Progenitor cell of endocrine pancreas (in vitro differentiated cells): ENCODE data around the gene SVOPL. TPM values are rescaled to one million over a fixed set of nuclear protein-coding genes. Genes with fewer than 3 reads are reported as not detected.

ENCODE experiments used
- DNase-seq: peaks from one replicate; pipeline ENCODE4 v3.0.0; 2021; ENCODE audit warnings: low spot score; ENCODE audit not compliant: unreplicated experiment
- H3K27ac Mint-ChIP-seq: 2 replicates; pipeline ENCODE4 v1.8.0; 2021; ENCODE audit warnings: mild to moderate bottlenecking, moderate library complexity, mixed read lengths
- H3K27me3 Mint-ChIP-seq: 2 replicates; pipeline ENCODE4 v1.8.0; 2021; ENCODE audit warnings: mixed read lengths
- H3K36me3 Mint-ChIP-seq: 2 replicates; pipeline ENCODE4 v1.8.0; 2022; ENCODE audit warnings: mixed read lengths; ENCODE audit not compliant: insufficient read depth
- H3K4me1 Mint-ChIP-seq: 2 replicates; pipeline ENCODE4 v1.8.0; 2021; ENCODE audit warnings: low read depth, mixed read lengths
- H3K4me3 Mint-ChIP-seq: 2 replicates; pipeline ENCODE4 v1.8.0; 2021; ENCODE audit warnings: low read depth, mild to moderate bottlenecking, moderate library complexity, mixed read lengths
- H3K9me3 Mint-ChIP-seq: 2 replicates; pipeline ENCODE4 v1.8.0; 2021; ENCODE audit warnings: low read depth, mixed read lengths
- total RNA-seq: library from RNA; stranded (reverse); gene quantifications from 2 replicates; pipeline ENCODE4 v1.2.1, GENCODE V29; 2021
- TF ChIP-seq, protein P1 (sequence below): fragments of 200-600 bp; sonication (generic); IDR thresholded peaks from one replicate; pipeline ENCODE4 v1.5.0; 2021; ENCODE audit warnings: antibody characterized with exemption, mild to moderate bottlenecking; ENCODE audit not compliant: unreplicated experiment

Gene SVOPL
- total RNA-seq, 1 donor from 2014 or later = 1.4 TPM

GRCh38 chr7:138575897-138576428 is 125.2 kb downstream of the SVOPL start:
- Mint-ChIP-seq H3K27me3 (no peaks in the 10 kb centered on the region), H3K9me3 (no peaks in the 10 kb centered on the region), H3K4me3 (no peak overlapping the region), H3K27ac (peak overlapping the region; percentile 54), H3K36me3 (peaks cover 55% of the 10 kb centered on the region), H3K4me1 (peaks cover 2% of the 10 kb centered on the region)
- TF ChIP-seq, protein P1, sequence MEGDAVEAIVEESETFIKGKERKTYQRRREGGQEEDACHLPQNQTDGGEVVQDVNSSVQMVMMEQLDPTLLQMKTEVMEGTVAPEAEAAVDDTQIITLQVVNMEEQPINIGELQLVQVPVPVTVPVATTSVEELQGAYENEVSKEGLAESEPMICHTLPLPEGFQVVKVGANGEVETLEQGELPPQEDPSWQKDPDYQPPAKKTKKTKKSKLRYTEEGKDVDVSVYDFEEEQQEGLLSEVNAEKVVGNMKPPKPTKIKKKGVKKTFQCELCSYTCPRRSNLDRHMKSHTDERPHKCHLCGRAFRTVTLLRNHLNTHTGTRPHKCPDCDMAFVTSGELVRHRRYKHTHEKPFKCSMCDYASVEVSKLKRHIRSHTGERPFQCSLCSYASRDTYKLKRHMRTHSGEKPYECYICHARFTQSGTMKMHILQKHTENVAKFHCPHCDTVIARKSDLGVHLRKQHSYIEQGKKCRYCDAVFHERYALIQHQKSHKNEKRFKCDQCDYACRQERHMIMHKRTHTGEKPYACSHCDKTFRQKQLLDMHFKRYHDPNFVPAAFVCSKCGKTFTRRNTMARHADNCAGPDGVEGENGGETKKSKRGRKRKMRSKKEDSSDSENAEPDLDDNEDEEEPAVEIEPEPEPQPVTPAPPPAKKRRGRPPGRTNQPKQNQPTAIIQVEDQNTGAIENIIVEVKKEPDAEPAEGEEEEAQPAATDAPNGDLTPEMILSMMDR = no peak
- no peak for DNase-seq

GRCh38 chr7:138573741-138574140 is 127.4 kb downstream of the SVOPL start:
- Mint-ChIP-seq H3K27ac (peak overlapping the region; percentile 59), H3K9me3 (no peaks in the 10 kb centered on the region), H3K36me3 (peaks cover 54% of the 10 kb centered on the region), H3K4me3 (no peak overlapping the region), H3K27me3 (no peaks in the 10 kb centered on the region), H3K4me1 (peaks cover 2% of the 10 kb centered on the region)
- TF ChIP-seq, protein P1 = no peak
- no peak for DNase-seq

GRCh38 chr7:138570715-138571114 is 130.4 kb downstream of the SVOPL start:
- H3K36me3 Mint-ChIP-seq = peaks cover 58% of the 10 kb centered on the region
- TF ChIP-seq, protein P1 = no peak
- H3K4me1 Mint-ChIP-seq = peaks cover under 1% of the 10 kb centered on the region
- H3K9me3 Mint-ChIP-seq = peaks cover 6% of the 10 kb centered on the region
- H3K27ac Mint-ChIP-seq = no peak overlapping the region
- DNase-seq = no peak
- H3K27me3 Mint-ChIP-seq = no peaks in the 10 kb centered on the region
- no peak overlapping the region for H3K4me3 Mint-ChIP-seq

- Mint-ChIP-seq H3K36me3 (peaks cover 68% of the 10 kb centered on the region), H3K9me3 (peaks cover 18% of the 10 kb centered on the region), H3K27ac (no peak overlapping the region), H3K4me1 (no peaks in the 10 kb centered on the region), H3K4me3 (no peak overlapping the region), H3K27me3 (no peaks in the 10 kb centered on the region)
- no peak for DNase-seq
- TF ChIP-seq, protein P1 = no peak
Observed at GRCh38 chr7:138569418-138569817, 131.7 kb downstream of the SVOPL start.

- Mint-ChIP-seq H3K27me3 (no peaks in the 10 kb centered on the region), H3K4me1 (no peaks in the 10 kb centered on the region), H3K36me3 (peaks cover 68% of the 10 kb centered on the region), H3K9me3 (peaks cover 26% of the 10 kb centered on the region), H3K27ac (no peak overlapping the region), H3K4me3 (no peak overlapping the region)
- TF ChIP-seq, protein P1 = no peak
- no peak for DNase-seq
Observed at GRCh38 chr7:138568655-138569054, 132.5 kb downstream of the SVOPL start.
